Neuron (in vitro differentiated cells): ENCODE data around the gene PEX1.
"Not testable (repeated sequence)": the region's sequence is repeated elsewhere in the genome, so short reads cannot be mapped to it uniquely, and the experiment has no call there.

Experiments used
- H2AFZ ChIP-seq: one replicate; pipeline ENCODE4 v1.6.1; 2013; ENCODE audit warnings: low read depth, mild to moderate bottlenecking, inconsistent platforms, low read length, moderate library complexity
- H3K27me3 ChIP-seq: one replicate; pipeline ENCODE4 v1.6.1; 2013; ENCODE audit warnings: low read length; ENCODE audit not compliant: insufficient read depth
- H3K36me3 ChIP-seq: one replicate; pipeline ENCODE4 v1.6.1; 2013; ENCODE audit warnings: low read length; ENCODE audit not compliant: insufficient read depth
- H3K4me1 ChIP-seq: one replicate; pipeline ENCODE4 v1.6.1; 2013; ENCODE audit warnings: low read length; ENCODE audit not compliant: insufficient read depth
- H3K4me3 ChIP-seq: 2 replicates; pipeline ENCODE4 v1.5.1; 2013; ENCODE audit warnings: mild to moderate bottlenecking, low read length, moderate library complexity
- H3K9me3 ChIP-seq: one replicate; pipeline ENCODE4 v1.6.1; 2013; ENCODE audit warnings: low read length

Gene PEX1

DNA sequence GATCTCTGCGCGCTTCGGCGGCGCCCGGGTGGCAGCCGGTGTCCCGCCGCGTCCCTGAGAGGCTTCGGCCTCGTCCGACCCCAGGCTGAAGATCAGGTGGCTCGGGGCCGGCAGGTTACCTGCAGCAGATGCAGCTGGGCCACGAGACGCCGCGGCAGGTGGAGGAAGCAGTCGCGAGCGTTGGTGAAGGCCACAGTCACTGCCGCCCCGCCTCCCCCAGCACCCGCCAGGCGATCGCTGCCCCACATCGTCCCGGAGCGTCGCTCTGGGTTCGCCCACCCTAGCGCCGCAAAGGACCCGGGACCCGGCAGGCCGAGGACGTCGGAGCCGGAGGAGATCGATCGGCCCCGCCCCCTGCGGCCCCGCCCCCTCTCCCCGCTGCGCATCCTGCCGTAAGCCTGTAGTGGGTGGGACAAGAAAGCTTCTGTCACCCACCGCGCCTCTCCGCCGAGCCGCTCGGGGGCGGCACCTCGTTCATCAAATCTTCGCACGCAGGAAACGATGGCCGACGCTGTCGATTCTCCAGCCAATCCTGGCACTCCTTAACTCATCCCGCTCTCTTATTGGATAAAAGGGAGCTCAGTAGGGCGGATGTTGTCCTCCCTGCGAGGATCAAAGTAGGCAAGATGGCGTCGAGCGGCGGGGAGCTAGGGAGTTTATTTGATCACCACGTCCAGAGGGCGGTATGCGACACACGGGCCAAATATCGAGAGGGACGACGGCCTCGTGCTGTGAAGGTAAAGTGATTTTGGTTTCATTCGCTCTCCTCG is at the start of gene PEX1, which contains the start of gene RBM48:
PEX1 (minus strand) TSS at position 333 of the 770 bp plus-strand sequence; CDS start at position 248, 85 bp downstream.
RBM48 (plus strand) TSS at position 608 of the 770 bp plus-strand sequence; CDS start at position 627, 19 bp downstream.
- no peaks in the 10 kb centered on the region for H3K9me3 ChIP-seq
- H3K27me3 ChIP-seq, result no peaks in the 10 kb centered on the region
- H3K4me3 ChIP-seq, result peak within 1 kb of the TSS; percentile 92
- H3K4me1 ChIP-seq, result peaks cover 20% of the 10 kb centered on the region
- H3K36me3 ChIP-seq, result peaks cover 28% of the 10 kb centered on the region
- H2AFZ ChIP-seq, result peak within 1 kb of the TSS; percentile 44

GRCh38 chr7:92576296-92576695 is 48.0 kb upstream of the PEX1 start:
- Histone ChIP-seq H3K4me3 (no peak overlapping the region), H2AFZ (no peak overlapping the region), H3K27me3 (no peaks in the 10 kb centered on the region), H3K9me3 (no peaks in the 10 kb centered on the region), H3K36me3 (peaks cover 73% of the 10 kb centered on the region), H3K4me1 (no peaks in the 10 kb centered on the region)

DNA sequence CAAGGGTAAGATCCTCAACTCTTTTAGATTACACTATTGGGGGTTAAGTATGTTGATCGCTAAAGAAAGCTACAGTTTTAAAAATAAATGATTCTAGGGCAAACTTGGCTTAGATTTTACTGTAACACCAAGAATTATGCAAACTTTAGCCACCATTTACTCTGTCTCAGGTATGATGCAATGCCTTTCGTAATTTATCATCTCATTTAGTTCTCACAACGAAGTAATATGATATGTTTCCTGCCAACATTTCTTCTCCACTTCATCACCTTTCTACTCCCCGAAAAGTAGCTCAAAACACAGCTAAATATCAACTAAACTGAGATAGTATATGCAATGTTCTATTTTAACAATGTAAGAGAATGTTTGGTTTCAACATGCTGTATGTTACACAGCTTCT is 40.8 kb upstream of the PEX1 start:
- no peaks in the 10 kb centered on the region for H3K9me3 ChIP-seq
- no peaks in the 10 kb centered on the region for H3K27me3 ChIP-seq
- no peak overlapping the region for H2AFZ ChIP-seq
- H3K36me3 ChIP-seq, result peaks cover 70% of the 10 kb centered on the region
- no peaks in the 10 kb centered on the region for H3K4me1 ChIP-seq
- H3K4me3 ChIP-seq, result no peak overlapping the region

DNA sequence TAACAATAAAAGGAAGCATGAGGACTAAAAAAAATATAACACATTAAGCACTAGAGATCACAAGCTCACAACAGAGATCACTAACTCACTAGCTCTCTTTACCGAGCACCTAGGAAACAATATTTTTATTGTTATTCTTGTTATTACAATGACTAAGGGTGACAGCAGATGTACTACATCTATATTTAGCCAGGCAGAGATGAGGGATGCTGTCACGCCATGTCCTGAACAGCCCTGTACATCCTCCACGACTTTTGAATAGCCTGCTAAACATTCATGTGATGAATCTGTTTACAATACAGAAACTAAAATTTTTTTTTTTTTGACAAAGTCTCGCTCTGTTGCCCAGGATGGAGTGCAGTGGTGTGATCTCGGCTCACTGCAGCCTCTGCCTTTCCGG is 39.1 kb upstream of the PEX1 start:
- no peaks in the 10 kb centered on the region for H3K4me1 ChIP-seq
- H2AFZ ChIP-seq, result no peak overlapping the region
- H3K4me3 ChIP-seq, result no peak overlapping the region
- no peaks in the 10 kb centered on the region for H3K9me3 ChIP-seq
- H3K36me3 ChIP-seq, result peaks cover 76% of the 10 kb centered on the region
- H3K27me3 ChIP-seq, result no peaks in the 10 kb centered on the region

GRCh38 chr7:92563345-92563744 is 35.0 kb upstream of the PEX1 start:
- peaks cover 61% of the 10 kb centered on the region for H3K36me3 ChIP-seq
- no peaks in the 10 kb centered on the region for H3K4me1 ChIP-seq
- H3K9me3 ChIP-seq, result no peaks in the 10 kb centered on the region
- no peaks in the 10 kb centered on the region for H3K27me3 ChIP-seq
- no peak overlapping the region for H3K4me3 ChIP-seq
- H2AFZ ChIP-seq, result no peak overlapping the region

- H3K27me3 ChIP-seq, result no peaks in the 10 kb centered on the region
- peaks cover 40% of the 10 kb centered on the region for H3K36me3 ChIP-seq
- no peak overlapping the region for H3K4me3 ChIP-seq
- H3K4me1 ChIP-seq, result no peaks in the 10 kb centered on the region
- H2AFZ ChIP-seq, result no peak overlapping the region
- H3K9me3 ChIP-seq, result no peaks in the 10 kb centered on the region
Measured at GRCh38 chr7:92560602-92561001, 32.3 kb upstream of the PEX1 start.

DNA sequence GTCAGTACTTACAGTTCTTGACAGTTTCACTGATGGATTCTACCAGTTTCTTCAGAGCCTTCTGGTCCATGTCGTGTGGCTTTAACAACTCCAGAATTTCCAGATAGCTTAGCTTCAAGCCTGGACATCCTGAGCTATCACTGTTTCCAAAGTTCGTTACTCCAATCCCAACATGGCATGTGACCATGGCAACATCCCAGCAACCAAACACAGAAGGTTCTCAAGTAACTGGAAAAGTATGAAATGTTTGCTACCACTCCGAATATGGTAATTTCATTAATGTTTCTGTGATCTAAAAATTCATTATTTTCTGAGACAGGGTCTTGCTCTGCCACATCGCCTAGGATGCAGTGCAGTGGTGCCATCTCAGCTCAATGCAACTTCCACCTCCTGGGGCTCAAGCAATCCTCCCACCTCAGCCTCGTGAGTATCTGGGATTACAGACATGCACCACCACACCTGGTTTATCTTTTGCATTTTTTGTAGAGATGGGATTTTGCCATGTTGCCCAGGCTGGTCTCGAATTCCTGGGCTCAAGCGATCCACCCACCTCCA is 29.6 kb upstream of the PEX1 start:
- Histone ChIP-seq H2AFZ (no peak overlapping the region), H3K4me1 (no peaks in the 10 kb centered on the region), H3K9me3 (no peaks in the 10 kb centered on the region), H3K36me3 (peaks cover 21% of the 10 kb centered on the region), H3K4me3 (no peak overlapping the region), H3K27me3 (no peaks in the 10 kb centered on the region)

DNA sequence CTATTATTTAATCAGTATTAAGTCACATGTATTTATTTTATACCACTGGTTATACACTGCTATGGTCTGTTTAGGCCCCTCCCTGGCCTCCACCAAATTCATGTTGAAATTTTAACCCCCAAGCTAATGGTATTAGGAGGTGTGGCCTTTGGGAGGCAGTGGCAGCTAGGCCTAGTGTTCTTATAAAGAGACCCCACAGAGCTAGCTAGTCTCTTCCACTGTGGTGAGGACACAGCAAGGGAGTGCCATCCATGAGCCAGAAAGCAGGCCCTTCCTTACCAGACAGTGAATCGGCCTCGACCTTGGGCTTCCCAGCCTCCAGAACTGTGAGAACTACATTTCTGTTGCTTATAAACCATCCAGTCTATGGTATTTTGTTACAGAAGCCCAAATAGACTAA is 28.9 kb upstream of the PEX1 start:
- Histone ChIP-seq H2AFZ (no peak overlapping the region), H3K9me3 (no peaks in the 10 kb centered on the region), H3K27me3 (no peaks in the 10 kb centered on the region), H3K4me1 (no peaks in the 10 kb centered on the region), H3K36me3 (peaks cover 18% of the 10 kb centered on the region), H3K4me3 (no peak overlapping the region)

GRCh38 chr7:92550194-92550593 is 21.9 kb upstream of the PEX1 start:
- Histone ChIP-seq H3K9me3 (peaks cover 2% of the 10 kb centered on the region), H3K4me3 (no peak overlapping the region), H3K4me1 (no peaks in the 10 kb centered on the region), H3K27me3 (no peaks in the 10 kb centered on the region), H2AFZ (no peak overlapping the region), H3K36me3 (no peaks in the 10 kb centered on the region)

- no peak overlapping the region for H3K4me3 ChIP-seq
- H3K36me3 ChIP-seq, result no peaks in the 10 kb centered on the region
- no peak overlapping the region for H2AFZ ChIP-seq
- H3K27me3 ChIP-seq, result no peaks in the 10 kb centered on the region
- no peaks in the 10 kb centered on the region for H3K4me1 ChIP-seq
- H3K9me3 ChIP-seq, result peaks cover 2% of the 10 kb centered on the region
Measured at GRCh38 chr7:92547579-92547978, 19.3 kb upstream of the PEX1 start.

DNA sequence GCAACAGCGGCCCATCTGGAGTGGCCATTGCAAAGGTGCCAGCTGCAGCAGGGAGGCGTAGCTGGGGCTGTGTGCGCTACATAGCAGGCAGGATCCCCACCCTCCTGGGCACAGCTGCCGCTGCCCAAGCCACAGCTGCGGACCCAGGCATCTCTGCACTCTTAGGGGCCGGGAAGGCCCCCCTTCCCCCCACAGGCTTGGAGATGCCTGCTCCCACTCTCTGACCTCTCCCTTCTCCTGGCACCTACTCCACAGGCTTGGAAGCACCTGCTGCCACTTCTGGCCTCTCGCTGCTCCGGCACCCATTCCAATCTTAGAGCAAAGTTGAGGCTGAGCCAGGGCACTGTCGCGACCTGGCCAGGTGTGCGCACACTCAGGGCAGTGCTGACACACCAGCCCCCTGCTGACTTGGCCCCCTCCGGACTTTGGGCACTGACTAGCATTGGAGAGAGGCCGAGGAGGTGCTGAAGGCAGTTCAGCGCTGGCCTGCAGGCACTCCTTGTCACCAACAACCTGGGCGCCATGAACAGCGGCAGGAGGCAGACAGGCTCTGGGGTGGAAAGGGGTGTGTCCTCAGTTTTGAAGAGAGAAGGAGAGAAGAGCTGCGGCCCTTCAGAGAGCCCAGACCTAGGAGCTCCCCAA is 18.7 kb upstream of the PEX1 start:
- Histone ChIP-seq H3K9me3 (peaks cover 2% of the 10 kb centered on the region), H3K4me1 (no peaks in the 10 kb centered on the region), H2AFZ (no peak overlapping the region), H3K36me3 (no peaks in the 10 kb centered on the region), H3K4me3 (no peak overlapping the region), H3K27me3 (no peaks in the 10 kb centered on the region)

- not testable (repeated sequence) for H3K9me3 ChIP-seq, H3K36me3 ChIP-seq, H3K4me3 ChIP-seq, H2AFZ ChIP-seq, H3K27me3 ChIP-seq, H3K4me1 ChIP-seq
Measured at GRCh38 chr7:92545116-92545515, 16.8 kb upstream of the PEX1 start.

DNA sequence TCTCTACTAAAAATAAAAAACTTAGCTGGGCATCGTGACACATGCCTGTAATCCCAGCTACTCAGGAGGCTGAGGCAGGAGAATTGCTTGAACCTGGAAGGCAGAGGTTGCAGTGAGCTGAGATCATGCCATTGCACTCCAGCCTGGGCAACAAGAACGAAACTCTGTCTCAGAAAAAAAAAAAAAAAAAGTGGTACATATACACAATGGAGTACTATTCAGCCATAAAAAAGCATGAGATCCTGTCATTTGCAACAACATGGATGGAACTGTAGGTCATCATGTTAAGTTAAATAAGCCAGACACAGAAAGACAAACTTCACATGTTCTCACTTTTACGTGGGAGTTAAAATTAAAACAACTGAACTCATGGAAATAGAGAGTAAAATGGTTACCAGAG is 15.2 kb upstream of the PEX1 start:
- not testable (repeated sequence) for H3K4me3 ChIP-seq, H3K27me3 ChIP-seq, H2AFZ ChIP-seq

More for the DNA sequence above, 15.2 kb upstream of the PEX1 start:
- H3K4me1 ChIP-seq, H3K36me3 ChIP-seq, H3K9me3 ChIP-seq: not testable (repeated sequence)
